Measurements from ENCODE around the gene POU6F2. TPM values are rescaled to one million over a fixed set of nuclear protein-coding genes. Genes with fewer than 3 reads are reported as not detected.

POU6F2 gene
- total RNA-seq, 1 experiment from 2014 or later = not detected

DNA sequence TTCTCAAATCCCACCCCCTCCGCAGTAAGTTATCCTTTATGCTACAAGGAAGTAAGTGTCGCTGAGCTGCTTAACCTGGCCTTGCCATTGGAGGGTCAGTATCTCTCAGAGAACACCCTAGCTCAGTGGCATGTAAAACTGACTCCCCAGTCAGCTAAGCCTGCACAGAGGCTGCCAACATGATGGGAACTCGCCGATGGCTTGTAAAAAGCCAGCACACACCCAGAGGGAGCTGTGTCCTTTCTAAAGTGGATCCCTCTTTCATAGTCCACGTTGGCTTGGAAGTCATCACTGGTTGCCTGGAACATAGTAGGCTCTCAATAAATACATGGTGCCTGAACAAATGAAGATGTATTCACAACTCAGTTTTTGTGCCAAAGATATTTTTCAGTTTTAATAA lies 339.4 kb downstream of the POU6F2 start:
- Histone ChIP-seq H3K36me3 (ENCODE audit: low read depth, low read length) (no peaks in the 10 kb centered on the region), H3K4me1 (ENCODE audit: insufficient read depth, low read length) (no peaks in the 10 kb centered on the region), H3K27ac (ENCODE audit: low read length) (no peak overlapping the region), H3K4me2 (ENCODE audit: low read length) (no peak overlapping the region), H3K9ac (ENCODE audit: low read length) (no peak overlapping the region), H3K27me3 (ENCODE audit: low read length) (peaks cover 62% of the 10 kb centered on the region), H3F3A (ENCODE audit: low read length, unreplicated experiment) (no peaks in the 10 kb centered on the region), H4K20me1 (ENCODE audit: low read length) (no peaks in the 10 kb centered on the region), H3K4me3 (ENCODE audit: low read length) (no peak overlapping the region), H3K9me3 (ENCODE audit: low read length) (no peaks in the 10 kb centered on the region), H3K9me2 (replicated peaks; ENCODE audit: low read length) (no peaks in the 10 kb centered on the region), H2AFZ (ENCODE audit: low read length) (no peak overlapping the region), H3K79me2 (ENCODE audit: low read length) (no peaks in the 10 kb centered on the region)
- ChIA-PET CTCF (no interaction called here), POLR2A (ENCODE audit: unreplicated experiment) (no interaction called here)
- DNase-seq = no peak
- BruUV-seq (replicated peaks) = no TSS peak
- intact Hi-C loops (cut with micrococcal nuclease) = no loop called here
- ATAC-seq = no peak
- TF ChIP-seq, protein P1, sequence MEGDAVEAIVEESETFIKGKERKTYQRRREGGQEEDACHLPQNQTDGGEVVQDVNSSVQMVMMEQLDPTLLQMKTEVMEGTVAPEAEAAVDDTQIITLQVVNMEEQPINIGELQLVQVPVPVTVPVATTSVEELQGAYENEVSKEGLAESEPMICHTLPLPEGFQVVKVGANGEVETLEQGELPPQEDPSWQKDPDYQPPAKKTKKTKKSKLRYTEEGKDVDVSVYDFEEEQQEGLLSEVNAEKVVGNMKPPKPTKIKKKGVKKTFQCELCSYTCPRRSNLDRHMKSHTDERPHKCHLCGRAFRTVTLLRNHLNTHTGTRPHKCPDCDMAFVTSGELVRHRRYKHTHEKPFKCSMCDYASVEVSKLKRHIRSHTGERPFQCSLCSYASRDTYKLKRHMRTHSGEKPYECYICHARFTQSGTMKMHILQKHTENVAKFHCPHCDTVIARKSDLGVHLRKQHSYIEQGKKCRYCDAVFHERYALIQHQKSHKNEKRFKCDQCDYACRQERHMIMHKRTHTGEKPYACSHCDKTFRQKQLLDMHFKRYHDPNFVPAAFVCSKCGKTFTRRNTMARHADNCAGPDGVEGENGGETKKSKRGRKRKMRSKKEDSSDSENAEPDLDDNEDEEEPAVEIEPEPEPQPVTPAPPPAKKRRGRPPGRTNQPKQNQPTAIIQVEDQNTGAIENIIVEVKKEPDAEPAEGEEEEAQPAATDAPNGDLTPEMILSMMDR (conservative IDR thresholded peaks at IDR 0.05; ENCODE audit: low read depth, low read length) = no peak
- TF ChIP-seq EZH2phosphoT487 (IDR thresholded peaks at IDR 0.05; ENCODE audit: borderline replicate concordance, low read length) (no peak), EZH2 (IDR thresholded peaks at IDR 0.05; ENCODE audit: low read length, unreplicated experiment) (no peak)

DNA sequence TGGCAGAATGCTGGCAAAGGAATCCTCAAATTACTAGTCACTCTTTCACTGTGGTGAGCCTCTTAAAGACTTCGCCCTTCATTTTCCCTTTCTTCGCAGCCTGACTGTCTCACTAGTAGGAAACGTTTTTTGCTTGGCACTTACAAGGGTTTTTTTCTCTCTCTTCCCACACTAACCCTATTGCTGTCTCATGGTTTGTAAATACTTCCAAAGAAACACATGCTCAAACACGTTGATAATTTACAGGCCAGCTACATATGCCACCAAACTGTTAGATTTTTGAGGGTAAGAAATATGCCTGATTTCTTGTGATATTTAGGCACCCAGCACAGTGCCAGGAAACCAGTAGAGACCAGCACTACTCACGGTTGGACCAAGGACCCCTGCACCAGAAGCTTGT lies 340.2 kb downstream of the POU6F2 start:
- no peaks in the 10 kb centered on the region for H3K79me2 ChIP-seq (ENCODE audit: low read length)
- no peaks in the 10 kb centered on the region for H3K9me2 ChIP-seq (replicated peaks; ENCODE audit: low read length)
- no TSS peak for BruUV-seq (replicated peaks)
- TF ChIP-seq EZH2 (IDR thresholded peaks at IDR 0.05; ENCODE audit: low read length, unreplicated experiment) (no peak), EZH2phosphoT487 (IDR thresholded peaks at IDR 0.05; ENCODE audit: borderline replicate concordance, low read length) (no peak)
- TF ChIP-seq, protein P1 (conservative IDR thresholded peaks at IDR 0.05; ENCODE audit: low read depth, low read length) = no peak
- H3K9ac ChIP-seq (ENCODE audit: low read length) = no peak overlapping the region
- H4K20me1 ChIP-seq (ENCODE audit: low read length) = no peaks in the 10 kb centered on the region
- H3K4me3 ChIP-seq (ENCODE audit: low read length) = no peak overlapping the region
- H3F3A ChIP-seq (ENCODE audit: low read length, unreplicated experiment) = no peaks in the 10 kb centered on the region
- intact Hi-C loops (cut with micrococcal nuclease) = no loop called here
- no peaks in the 10 kb centered on the region for H3K36me3 ChIP-seq (ENCODE audit: low read depth, low read length)
- H3K27ac ChIP-seq (ENCODE audit: low read length) = no peak overlapping the region
- ATAC-seq = no peak
- ChIA-PET CTCF (no interaction called here), POLR2A (ENCODE audit: unreplicated experiment) (no interaction called here)
- no peaks in the 10 kb centered on the region for H3K4me1 ChIP-seq (ENCODE audit: insufficient read depth, low read length)
- H3K4me2 ChIP-seq (ENCODE audit: low read length) = no peak overlapping the region
- no peak for DNase-seq
- H2AFZ ChIP-seq (ENCODE audit: low read length) = no peak overlapping the region
- peaks cover 54% of the 10 kb centered on the region for H3K27me3 ChIP-seq (ENCODE audit: low read length)
- H3K9me3 ChIP-seq (ENCODE audit: low read length) = no peaks in the 10 kb centered on the region

DNA sequence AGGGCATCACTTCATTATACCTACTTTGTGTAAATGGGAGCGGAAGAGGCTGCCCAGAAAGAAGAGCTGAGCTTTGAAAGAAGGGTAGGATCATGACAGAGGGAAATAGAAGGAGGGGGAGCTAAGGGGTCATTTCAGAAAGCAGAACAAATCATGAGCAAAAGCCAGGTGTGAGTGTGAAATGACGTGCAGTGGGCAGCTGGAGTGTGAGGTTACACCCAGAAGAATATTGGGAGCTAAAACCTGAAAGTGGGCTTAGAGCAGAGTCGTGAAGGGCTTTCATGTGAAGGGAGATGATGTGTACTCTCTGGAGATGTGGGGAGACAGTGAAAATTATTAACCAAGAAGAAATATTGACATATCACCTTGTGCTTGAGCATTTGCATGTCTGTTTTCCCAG lies 343.5 kb downstream of the POU6F2 start:
- Histone ChIP-seq H3K4me3 (ENCODE audit: low read length) (no peak overlapping the region), H3F3A (ENCODE audit: low read length, unreplicated experiment) (no peaks in the 10 kb centered on the region), H3K9me2 (replicated peaks; ENCODE audit: low read length) (no peaks in the 10 kb centered on the region), H3K27me3 (ENCODE audit: low read length) (peaks cover 25% of the 10 kb centered on the region), H3K79me2 (ENCODE audit: low read length) (no peaks in the 10 kb centered on the region), H3K36me3 (ENCODE audit: low read depth, low read length) (no peaks in the 10 kb centered on the region), H3K9me3 (ENCODE audit: low read length) (no peaks in the 10 kb centered on the region), H3K4me2 (ENCODE audit: low read length) (no peak overlapping the region), H3K27ac (ENCODE audit: low read length) (no peak overlapping the region), H3K4me1 (ENCODE audit: insufficient read depth, low read length) (no peaks in the 10 kb centered on the region), H2AFZ (ENCODE audit: low read length) (no peak overlapping the region), H3K9ac (ENCODE audit: low read length) (no peak overlapping the region), H4K20me1 (ENCODE audit: low read length) (no peaks in the 10 kb centered on the region)
- POLR2A ChIA-PET (ENCODE audit: unreplicated experiment) = no interaction called here
- CTCF ChIA-PET = no interaction called here
- no peak for TF ChIP-seq EZH2phosphoT487 (IDR thresholded peaks at IDR 0.05; ENCODE audit: borderline replicate concordance, low read length)
- TF ChIP-seq, protein P1 (conservative IDR thresholded peaks at IDR 0.05; ENCODE audit: low read depth, low read length) = no peak
- no peak for TF ChIP-seq EZH2 (IDR thresholded peaks at IDR 0.05; ENCODE audit: low read length, unreplicated experiment)
- no TSS peak for BruUV-seq (replicated peaks)
- intact Hi-C loops (cut with micrococcal nuclease) = no loop called here
- no peak for DNase-seq
- no peak for ATAC-seq

Data from PC-3 (cell line).